ACC112 (cell line): ENCODE data around the gene FAHD2B.
"Not testable (repeated sequence)": the region's sequence is repeated elsewhere in the genome, so short reads cannot be mapped to it uniquely, and the experiment has no call there.

Experiments used
- H2AFZ ChIP-seq: fragments of 200-600 bp; sonication (generic); one replicate; pipeline ENCODE4 v1.6.0; 2017; ENCODE audit warnings: antibody characterized with exemption, low read length; ENCODE audit not compliant: unreplicated experiment
- H3K27ac ChIP-seq: fragments of 200-600 bp; sonication (generic); 2 replicates; pipeline ENCODE4 v1.5.1; 2014; ENCODE audit warnings: low read depth, mild to moderate bottlenecking, antibody characterized with exemption, low read length, moderate library complexity
- H3K27me3 ChIP-seq: fragments of 200-600 bp; sonication (generic); 2 replicates; pipeline ENCODE4 v1.6.1; 2014; ENCODE audit warnings: mild to moderate bottlenecking, antibody characterized with exemption, low read length, moderate library complexity, mixed read lengths; ENCODE audit not compliant: insufficient read depth
- H3K36me3 ChIP-seq: fragments of 200-600 bp; sonication (generic); 2 replicates; pipeline ENCODE4 v1.6.1; 2016; ENCODE audit warnings: mild to moderate bottlenecking, antibody characterized with exemption, low read length, moderate library complexity, mixed read lengths; ENCODE audit not compliant: insufficient read depth
- H3K4me1 ChIP-seq: fragments of 200-600 bp; sonication (generic); one replicate; pipeline ENCODE4 v1.6.1; 2016; ENCODE audit warnings: low read length, mixed read lengths; ENCODE audit not compliant: insufficient read depth, unreplicated experiment, control insufficient read depth
- H3K4me3 ChIP-seq: fragments of 200-600 bp; sonication (generic); 2 replicates; pipeline ENCODE4 v1.5.1; 2014; ENCODE audit warnings: mild to moderate bottlenecking, low read depth, low read length
- H3K79me2 ChIP-seq: fragments of 200-600 bp; sonication (generic); one replicate; pipeline ENCODE4 v1.6.0; 2016; ENCODE audit warnings: low read length; ENCODE audit not compliant: control insufficient read depth, unreplicated experiment, insufficient read depth

Gene FAHD2B

GRCh38 chr2:97093983-97094771 is 505 bp downstream of the FAHD2B start:
- Histone ChIP-seq H3K27me3 (peaks cover 21% of the 10 kb centered on the region; the same call in 1 of the 2 replicates), H3K4me3 (0 out of 2 replicates have a peak overlapping the region, but pooled peaks have one; percentile 53)
- not testable (repeated sequence) for H3K4me1 ChIP-seq, H2AFZ ChIP-seq, H3K79me2 ChIP-seq, H3K36me3 ChIP-seq, H3K27ac ChIP-seq

GRCh38 chr2:97092946-97093345 is 1.7 kb downstream of the FAHD2B start:
- not testable (repeated sequence) for H3K27ac ChIP-seq, H2AFZ ChIP-seq, H3K79me2 ChIP-seq, H3K4me3 ChIP-seq, H3K36me3 ChIP-seq, H3K4me1 ChIP-seq
- peaks cover 11% of the 10 kb centered on the region; the same call in 1 of the 2 replicates for H3K27me3 ChIP-seq

GRCh38 chr2:97088706-97089105 is 6.0 kb downstream of the FAHD2B start:
- not testable (repeated sequence) for H3K4me1 ChIP-seq, H3K36me3 ChIP-seq, H3K4me3 ChIP-seq, H3K27me3 ChIP-seq, H2AFZ ChIP-seq, H3K27ac ChIP-seq, H3K79me2 ChIP-seq

- H2AFZ ChIP-seq, H3K27ac ChIP-seq, H3K4me1 ChIP-seq, H3K27me3 ChIP-seq, H3K79me2 ChIP-seq, H3K4me3 ChIP-seq, H3K36me3 ChIP-seq: not testable (repeated sequence)
These were observed 9.6 kb downstream of the FAHD2B start for GRCh38 chr2:97085093-97085492.

- H2AFZ ChIP-seq, H3K4me3 ChIP-seq, H3K27ac ChIP-seq, H3K4me1 ChIP-seq, H3K36me3 ChIP-seq, H3K27me3 ChIP-seq, H3K79me2 ChIP-seq: not testable (repeated sequence)
These were observed 11.2 kb downstream of the FAHD2B start for GRCh38 chr2:97083516-97083915.

GRCh38 chr2:97082206-97082605 is 12.5 kb downstream of the FAHD2B start:
- not testable (repeated sequence) for H2AFZ ChIP-seq, H3K27ac ChIP-seq, H3K4me3 ChIP-seq, H3K27me3 ChIP-seq, H3K4me1 ChIP-seq, H3K79me2 ChIP-seq, H3K36me3 ChIP-seq

- not testable (repeated sequence) for H3K27me3 ChIP-seq, H3K4me3 ChIP-seq, H2AFZ ChIP-seq, H3K4me1 ChIP-seq, H3K79me2 ChIP-seq, H3K36me3 ChIP-seq, H3K27ac ChIP-seq
These were observed 13.8 kb downstream of the FAHD2B start for GRCh38 chr2:97080855-97081254.

- H3K27ac ChIP-seq, H3K36me3 ChIP-seq, H2AFZ ChIP-seq, H3K27me3 ChIP-seq, H3K4me1 ChIP-seq, H3K4me3 ChIP-seq, H3K79me2 ChIP-seq: not testable (repeated sequence)
These were observed 17.5 kb downstream of the FAHD2B start for GRCh38 chr2:97077213-97077612.

- H3K4me1 ChIP-seq, H3K79me2 ChIP-seq, H3K4me3 ChIP-seq, H3K36me3 ChIP-seq, H2AFZ ChIP-seq, H3K27ac ChIP-seq: not testable (repeated sequence)
- peaks cover 17% of the 10 kb centered on the region for H3K27me3 ChIP-seq
These were observed 23.8 kb downstream of the FAHD2B start for GRCh38 chr2:97070915-97071314.

- not testable (repeated sequence) for H3K79me2 ChIP-seq
These were observed 26.0 kb downstream of the FAHD2B start for GRCh38 chr2:97068722-97069121.

GRCh38 chr2:97068074-97068473 is 26.6 kb downstream of the FAHD2B start:
- Histone ChIP-seq H3K79me2 (no peaks in the 10 kb centered on the region), H2AFZ (no peak overlapping the region), H3K4me1 (no peaks in the 10 kb centered on the region), H3K4me3 (no peak overlapping the region), H3K27ac (no peak overlapping the region), H3K27me3 (peaks cover 21% of the 10 kb centered on the region), H3K36me3 (no peaks in the 10 kb centered on the region)

More at GRCh38 chr2:97068722-97069121, 26.0 kb downstream of the FAHD2B start:
- not testable (repeated sequence) for H3K4me3 ChIP-seq, H3K36me3 ChIP-seq, H2AFZ ChIP-seq, H3K27ac ChIP-seq, H3K4me1 ChIP-seq
- H3K27me3 ChIP-seq: peaks cover 21% of the 10 kb centered on the region
